ENCODE data around the gene KRTAP4-6.
"Not testable (repeated sequence)": the region's sequence is repeated elsewhere in the genome, so short reads cannot be mapped to it uniquely, and the experiment has no call there.

The KRTAP4-6 gene

DNA sequence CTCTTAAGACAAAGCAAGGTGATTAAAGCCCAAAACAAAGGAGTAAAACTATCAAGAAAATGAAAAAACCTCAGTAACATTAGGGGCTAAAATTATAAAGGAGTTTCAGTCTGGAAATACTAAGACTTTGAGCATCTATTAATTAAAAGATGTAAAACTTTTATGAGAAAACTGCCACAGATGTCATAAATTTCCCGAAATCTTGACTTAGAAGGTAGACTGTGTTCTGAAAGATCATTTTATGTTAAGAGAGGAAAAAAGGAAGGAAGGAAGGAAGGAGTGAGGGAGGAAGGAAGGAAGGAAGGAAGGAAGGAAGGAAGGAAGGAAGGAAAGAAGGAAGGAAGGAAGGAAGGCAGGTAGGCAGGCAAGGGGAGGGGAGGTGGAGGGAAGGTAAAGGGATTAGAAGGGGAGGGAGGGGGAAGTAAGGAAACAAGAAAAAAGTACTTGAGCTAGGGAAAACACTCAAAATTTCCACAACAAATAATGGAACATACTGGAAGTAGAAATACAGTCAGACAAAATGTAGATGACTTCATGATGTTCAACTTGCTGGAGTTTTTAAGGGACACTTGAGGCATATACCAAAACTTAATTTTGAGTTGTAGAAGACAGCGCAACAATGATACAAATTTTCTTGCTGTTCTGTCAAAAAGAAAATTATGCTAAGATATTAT is 7.3 kb upstream of the KRTAP4-6 start:
- no peak for DNase-seq (ENCODE audit: low read depth in 3 of 3)

DNA sequence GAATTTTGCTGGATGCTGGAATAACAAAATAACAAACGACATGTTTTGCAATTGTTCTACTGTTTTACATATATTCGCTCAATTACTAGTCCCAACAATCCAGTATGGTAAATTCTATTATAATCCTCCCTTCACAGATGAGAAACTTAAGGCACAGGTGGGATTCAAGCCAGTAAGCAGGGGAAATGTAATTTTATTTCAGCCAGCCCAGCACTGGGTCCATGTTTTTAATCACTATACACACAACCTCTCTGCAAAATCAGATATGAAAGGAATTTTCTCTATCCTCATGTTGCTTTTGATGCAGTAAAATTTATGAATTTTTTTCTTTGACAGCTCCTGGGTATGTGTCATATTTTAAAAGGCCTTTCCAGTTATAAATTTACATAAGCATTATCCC is 4.9 kb upstream of the KRTAP4-6 start:
- no peak for DNase-seq (ENCODE audit: low read depth in 3 of 3)

DNA sequence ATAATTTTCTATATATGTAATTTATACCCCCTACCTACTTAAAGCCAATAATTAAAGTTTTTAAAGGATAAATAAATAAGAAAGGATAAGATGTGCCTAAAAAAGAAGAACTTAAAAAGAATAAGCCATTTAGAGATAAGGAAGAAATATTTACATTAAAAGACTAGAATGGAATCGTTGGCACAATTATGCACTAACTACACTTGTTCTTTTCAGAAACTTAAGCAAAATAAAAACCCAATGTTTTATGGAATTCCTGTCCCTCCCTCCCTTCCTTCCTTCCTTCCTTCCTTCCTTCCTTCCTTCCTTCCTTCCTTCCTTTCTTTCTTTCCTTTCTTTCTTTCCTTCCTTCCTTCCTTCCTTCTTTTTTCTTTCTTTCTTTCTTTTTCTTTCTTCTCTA is 4.5 kb upstream of the KRTAP4-6 start:
- DNase-seq (ENCODE audit: low read depth in 3 of 3) = no peak

DNA sequence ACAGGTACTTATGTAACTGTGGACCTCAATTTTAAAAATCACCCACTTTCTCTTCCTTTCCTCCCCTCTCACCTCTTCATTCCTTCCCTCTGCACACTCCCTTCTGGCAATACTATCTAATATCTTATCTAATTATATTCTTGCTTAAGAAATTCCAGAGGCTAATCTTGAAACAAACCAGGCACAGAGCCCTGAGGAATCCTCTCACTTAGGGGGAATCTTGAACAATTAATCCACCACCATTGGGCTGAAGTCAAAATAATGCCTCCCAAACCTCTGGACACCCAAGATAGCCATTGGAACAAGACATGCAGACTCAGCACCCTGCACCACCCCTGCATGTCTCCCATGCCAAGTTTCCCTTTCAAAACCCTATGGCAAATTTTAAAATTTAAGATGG is 1.0 kb upstream of the KRTAP4-6 start:
- no peak for DNase-seq (ENCODE audit: low read depth in 3 of 3)

DNA sequence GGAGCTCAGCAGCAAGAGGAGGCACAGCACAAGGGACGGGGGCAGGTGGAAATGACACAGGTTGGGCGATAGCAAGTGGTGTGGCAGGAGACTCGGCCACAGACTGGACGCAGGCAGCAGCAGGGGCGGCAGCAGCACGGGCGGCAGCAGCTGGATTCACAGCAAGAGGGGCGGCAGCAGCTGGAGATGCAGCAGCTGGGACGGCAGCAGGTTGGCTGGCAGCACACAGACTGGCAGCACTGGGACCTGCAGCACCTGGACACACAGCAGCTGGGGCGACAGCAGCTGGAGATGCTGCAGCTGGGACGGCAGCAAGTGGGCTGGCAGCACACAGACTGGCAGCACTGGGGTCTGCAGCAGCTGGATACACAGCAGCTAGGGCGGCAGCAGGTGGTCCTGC is 479 bp downstream of the KRTAP4-6 start:
- DNase-seq (ENCODE audit: low read depth in 3 of 3) = not testable (repeated sequence)

DNA sequence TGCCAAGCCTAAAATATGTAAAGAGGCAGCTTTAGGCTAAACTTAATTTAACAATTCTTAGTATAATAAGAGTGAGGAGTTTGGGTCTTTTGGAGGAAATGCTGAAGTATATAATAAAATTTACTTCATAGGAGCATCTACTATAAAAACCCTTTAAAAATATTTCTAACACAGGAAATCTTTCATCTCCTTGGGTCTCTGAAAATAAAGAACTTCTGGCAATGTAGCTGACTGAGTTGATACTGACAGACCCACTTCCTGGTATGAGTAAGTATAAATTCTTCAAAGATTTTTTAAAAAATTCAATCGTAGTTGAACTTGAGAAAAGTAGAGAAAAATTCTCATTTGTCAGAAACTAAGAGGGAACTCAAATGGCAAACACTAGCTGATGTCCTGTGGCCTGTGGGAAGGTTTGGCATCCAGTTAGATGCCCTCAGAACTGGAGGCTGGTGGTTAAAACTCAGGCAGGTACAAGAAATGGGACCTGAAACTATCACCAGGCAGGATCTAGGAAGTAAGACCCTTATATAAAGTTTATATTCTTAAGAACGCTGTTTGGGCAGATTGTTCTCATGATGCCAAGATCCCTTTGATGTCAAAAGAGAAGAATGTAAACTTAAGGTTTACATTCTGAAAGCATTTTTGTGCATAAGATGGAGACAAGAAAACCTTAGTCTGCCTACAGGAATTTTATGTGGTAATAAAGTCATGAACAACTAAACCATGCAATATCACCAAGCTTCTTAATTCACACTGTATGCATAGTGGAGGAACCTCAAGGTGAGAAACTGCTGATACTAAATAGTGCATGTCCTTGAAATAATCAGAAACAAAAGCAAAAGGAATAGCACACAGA is 6.2 kb downstream of the KRTAP4-6 start:
- no peak for DNase-seq (ENCODE audit: low read depth in 3 of 3)

DNA sequence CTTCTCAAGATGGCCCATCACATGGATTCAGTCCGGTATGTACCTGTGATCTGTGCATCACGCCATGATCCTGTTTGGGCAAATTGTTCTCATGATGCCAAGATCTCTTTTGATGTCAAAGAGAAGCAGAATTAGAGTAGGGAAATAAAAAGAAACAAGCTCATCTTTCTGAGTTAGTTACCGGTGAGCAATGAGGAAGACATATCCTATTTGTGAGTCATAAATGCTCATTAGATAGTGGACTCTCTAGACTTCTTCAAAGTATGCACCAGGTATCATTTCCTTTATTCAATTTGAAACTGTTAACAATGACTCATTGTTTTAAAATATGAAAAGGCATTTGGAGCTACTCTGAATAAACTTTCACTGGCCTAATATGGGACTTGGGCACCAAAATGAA is 8.4 kb downstream of the KRTAP4-6 start:
- DNase-seq (ENCODE audit: low read depth in 3 of 3) = no peak

DNA sequence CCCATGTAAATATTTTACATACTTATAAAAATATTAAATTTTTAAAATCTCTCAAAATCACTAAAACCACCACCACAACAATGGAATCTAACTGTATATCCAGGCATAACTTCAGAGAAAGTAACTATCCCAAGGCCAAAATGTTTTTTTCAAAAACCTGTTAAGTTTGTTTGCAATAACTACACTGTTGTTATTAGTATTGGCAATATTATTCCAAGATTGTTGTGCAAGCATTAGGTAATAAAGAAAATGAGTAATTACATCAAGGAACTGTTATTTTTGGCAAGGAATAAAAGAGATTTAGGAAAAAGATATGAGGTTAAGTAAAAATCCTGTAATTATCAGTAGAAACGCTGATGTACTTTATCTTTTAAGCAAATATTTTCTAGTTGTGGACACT is 13.0 kb downstream of the KRTAP4-6 start:
- DNase-seq (ENCODE audit: low read depth in 3 of 3) = no peak

DNA sequence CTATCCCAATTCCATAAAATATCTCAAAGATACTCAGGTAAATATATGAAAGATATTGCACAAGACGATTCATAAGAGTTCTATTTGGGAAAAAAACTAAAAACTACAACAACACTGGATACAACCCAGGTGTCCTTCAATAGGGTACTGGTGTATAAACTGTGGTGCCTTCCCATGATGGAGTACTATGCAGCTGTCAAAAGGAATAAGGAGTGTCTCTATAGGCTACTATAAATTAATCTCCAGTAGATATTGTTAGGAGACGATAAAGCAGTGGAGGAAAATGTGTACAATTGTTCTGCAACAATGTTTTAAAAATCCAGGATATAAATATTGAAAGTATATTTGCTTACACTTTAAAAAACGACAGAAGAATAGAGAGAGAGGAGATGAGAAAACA is 13.9 kb downstream of the KRTAP4-6 start:
- no peak for DNase-seq (ENCODE audit: low read depth in 3 of 3)

DNA sequence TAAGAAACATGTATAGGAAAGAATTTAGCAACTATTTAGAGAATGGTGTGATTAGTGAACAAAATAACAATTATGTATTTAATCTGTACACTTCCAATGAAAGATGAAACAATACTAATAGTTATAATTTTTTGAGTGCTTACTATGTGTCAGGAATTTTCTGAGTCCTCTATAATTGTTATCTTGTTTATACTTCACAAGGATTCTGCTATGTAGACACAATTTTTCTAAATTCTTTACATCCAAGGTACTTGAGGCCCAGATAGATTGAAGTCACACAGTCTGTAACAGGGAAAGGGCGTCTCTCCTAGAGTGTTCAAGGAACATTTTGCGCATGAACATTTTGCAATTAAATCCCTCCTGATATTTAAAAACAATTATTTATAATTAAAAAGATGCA is 15.3 kb downstream of the KRTAP4-6 start:
- no peak for DNase-seq (ENCODE audit: low read depth in 3 of 3)

DNA sequence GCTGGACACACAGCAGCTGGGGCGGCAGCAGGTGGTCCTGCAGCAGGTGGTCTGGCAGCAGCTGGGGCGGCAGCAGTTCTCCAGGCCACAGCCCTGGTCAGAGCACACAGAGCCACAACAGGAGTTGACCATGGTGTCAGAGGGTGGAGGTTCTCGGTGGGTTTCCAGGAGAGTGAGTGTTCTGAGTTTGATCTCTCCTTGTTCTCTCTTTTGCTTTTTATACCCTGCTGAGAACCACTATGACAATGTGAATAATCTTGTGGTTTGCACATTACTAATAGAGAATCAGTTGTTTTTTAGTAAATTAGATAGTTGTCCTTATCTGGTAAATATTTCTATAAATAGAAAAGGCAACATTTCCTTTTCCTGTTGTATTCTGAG is 16.4 kb downstream of the KRTAP4-6 start, which contains the start of gene KRTAP4-12:
Gene KRTAP4-12, minus strand, starts transcription at position 192 of the 381 bp plus-strand sequence. Its CDS starts 60 bp downstream, at position 132.
- DNase-seq (ENCODE audit: low read depth in 3 of 3) = not testable (repeated sequence)

DNA sequence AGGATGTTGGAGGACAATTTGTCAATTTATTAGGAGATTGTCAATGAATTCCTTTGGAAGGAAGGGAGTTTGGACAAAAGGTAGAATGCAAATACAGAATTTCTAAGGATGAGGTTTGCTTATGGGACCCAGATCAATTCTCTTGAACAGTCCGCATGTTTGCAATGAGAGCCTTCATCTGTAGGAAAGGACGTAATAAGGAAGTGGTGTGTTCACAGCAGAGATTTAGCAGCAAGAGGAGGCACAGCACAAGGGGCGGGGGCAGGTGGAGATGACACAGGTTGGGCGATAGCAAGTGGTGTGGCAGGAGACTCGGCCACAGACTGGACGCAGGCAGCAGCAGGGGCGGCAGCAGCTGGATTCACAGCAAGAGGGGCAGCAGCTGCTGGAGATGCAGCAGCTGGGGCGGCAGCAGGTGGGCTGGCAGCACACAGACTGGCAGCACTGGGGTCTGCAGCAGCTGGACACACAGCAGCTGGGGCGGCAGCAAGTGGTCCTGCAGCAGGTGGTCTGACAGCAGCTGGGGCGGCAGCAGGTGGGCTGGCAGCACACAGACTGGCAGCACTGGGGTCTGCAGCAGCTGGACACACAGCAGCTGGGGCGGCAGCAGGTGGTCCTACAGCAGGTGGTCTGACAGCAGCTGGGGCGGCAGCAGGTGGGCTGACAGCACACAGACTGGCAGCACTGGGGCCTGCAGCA is 16.9 kb downstream of the KRTAP4-6 start:
- DNase-seq (ENCODE audit: low read depth in 3 of 3) = not testable (repeated sequence)

DNA sequence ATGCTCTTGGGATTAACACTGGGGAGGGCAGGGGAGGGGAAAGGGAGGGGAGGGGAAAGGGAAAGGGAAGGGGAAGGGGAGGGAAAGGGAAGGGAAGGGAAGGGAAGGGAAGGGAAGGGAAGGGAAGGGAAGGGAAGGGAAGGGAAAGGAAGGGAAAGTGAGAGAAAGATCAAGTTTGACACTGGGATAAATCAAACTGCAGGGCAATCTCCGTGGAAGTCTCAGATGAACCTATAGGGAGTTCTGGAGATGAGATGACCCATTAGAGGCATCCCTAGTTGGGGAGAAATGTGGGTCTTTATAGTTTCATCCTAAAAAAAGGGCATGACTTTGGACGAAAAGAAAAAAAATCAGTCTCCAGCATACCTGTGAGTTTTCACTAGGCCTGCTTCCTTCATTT is 18.6 kb downstream of the KRTAP4-6 start:
- DNase-seq (ENCODE audit: low read depth in 3 of 3) = no peak

DNA sequence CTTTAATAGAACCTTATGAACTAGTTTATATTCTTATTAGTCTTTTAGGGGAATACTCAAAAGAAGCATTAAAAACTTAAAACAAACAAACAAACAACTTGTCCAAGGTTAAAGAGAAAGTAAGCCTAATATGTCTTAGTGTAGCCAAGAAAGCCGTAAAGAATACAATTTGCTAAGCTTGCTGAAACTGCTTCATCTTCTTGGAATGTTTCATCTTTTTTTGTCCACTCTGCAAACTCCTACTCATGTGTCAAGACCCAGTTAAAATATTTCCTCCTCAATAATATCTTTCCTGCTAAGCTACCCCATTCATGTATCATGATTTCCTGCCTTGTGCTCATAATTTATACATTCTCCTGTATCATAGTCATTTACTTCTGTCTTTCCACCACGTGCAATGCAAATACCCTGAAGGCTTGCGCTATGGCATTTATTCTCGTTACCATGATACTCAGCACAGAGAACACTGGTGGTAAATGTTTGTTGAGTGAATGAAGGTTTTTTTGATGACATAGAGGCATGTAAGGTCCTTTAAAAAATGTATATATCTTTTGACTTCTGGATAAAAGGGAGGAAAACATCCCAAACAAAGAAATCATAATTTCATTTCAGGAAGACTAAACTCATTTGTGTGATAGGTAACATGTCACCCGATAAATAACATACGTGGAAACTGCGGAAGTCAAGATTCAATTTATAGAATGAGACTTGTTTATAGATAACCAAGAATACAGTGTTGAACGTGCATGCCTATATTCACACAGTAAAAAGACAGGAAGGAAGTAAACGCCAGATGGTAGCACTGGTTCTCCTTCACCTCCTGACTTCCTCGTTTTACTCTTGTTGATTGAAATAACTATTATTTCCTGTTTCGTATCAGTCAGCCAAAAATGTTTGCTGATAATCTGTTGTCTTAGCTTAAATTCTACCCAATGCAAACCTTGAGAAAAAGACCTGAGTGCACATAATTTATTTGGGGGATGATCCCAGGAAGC is 20.4 kb downstream of the KRTAP4-6 start:
- not testable (repeated sequence) for DNase-seq (ENCODE audit: low read depth in 3 of 3)

DNA sequence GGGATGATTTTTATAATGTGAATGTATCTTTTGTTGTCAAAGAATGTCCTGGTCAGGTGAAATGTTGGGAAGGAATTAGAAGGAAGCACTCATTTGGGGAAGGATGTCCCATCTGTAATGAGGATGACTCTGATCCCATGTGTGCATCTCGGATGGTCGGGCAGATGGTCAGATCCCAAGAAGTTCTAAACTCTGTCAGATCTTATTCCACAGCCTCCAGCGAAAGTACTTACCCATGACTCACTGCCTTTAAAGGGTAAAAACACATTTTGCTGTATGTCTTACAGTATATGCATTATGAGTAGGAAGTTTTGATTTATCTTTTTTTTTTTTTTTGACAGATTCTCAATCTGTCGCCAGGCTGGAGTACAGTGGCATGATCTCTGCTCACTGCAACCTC is 21.6 kb downstream of the KRTAP4-6 start:
- no peak for DNase-seq (ENCODE audit: low read depth in 3 of 3)

DNA sequence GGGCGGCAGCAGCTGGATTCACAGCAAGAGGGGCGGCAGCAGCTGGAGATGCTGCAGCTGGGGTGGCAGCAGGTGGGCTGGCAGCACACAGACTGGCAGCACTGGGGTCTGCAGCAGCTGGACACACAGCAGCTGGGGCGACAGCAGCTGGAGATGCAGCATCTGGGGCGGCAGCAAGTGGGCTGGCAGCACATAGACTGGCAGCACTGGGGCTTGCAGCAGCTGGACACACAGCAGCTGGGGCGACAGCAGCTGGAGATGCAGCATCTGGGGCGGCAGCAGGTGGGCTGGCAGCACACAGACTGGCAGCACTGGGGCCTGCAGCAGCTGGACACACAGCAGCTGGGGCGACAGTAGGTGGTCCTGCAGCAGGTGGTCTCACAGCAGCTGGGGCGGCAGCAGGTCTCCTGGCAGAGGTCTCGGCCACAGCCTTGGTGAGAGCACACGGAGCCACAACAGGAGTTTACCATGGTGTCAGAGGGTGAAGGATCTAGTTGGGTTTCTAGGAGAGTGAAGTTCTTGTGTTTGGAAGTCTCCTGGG is 22.4 kb downstream of the KRTAP4-6 start, which contains the start of gene KRTAP4-11:
Gene KRTAP4-11, minus strand, starts transcription at position 528 of the 541 bp plus-strand sequence. Its CDS starts 58 bp downstream, at position 470.
- DNase-seq (ENCODE audit: low read depth in 3 of 3) = not testable (repeated sequence)

DNA sequence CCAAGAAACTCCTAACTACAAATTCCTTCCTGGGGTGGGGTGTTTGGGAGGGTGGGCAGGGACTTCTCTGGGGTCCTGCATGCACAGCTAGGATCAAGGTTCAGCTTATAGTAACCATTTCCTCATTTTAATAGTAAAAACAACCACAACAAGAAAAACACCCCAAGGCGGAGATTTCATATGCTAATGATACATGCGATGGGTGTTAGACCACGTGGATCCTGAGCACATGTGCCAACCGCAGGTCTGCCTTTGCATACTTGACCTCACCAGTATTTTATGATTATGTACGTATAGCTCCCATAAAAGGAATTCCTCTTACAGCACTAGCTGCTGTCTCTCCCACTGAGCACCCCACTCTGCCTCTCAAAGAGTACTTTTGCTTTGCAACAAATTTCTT is 24.0 kb downstream of the KRTAP4-6 start:
- no peak for DNase-seq (ENCODE audit: low read depth in 3 of 3)

DNA sequence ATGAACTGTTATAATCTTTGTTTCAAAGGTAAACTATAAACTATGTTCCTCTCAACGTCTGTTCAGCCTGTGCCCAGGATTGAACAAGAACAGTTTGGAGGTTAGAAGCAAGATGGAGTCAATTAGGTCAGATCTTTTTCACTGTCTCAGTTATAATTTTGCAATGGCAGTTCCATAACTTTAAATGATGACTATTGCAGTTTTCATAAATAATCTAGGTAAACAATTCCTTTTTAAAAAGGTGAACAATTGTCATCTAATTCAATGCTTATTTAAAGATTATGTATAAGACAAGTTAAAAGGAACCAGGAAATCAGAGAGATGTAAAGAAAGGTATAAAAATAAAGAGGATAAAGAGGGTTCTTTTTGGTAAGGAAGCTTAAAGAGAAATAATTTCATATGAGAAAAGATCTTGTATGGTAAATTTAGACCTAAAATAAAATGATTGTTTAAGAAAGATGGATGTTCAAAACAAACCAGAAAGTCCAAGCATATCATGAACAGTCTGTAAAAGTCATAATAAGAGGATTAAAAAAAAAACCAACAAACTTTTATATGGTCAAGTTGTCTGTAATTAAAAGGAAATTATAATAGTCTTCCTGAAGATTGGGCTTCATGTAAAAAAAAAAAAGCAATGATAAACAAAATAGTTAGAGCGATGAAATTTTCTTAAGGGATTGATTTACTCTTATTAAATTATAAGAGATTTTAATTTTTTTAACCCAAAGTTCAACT is 29.0 kb downstream of the KRTAP4-6 start:
- no peak for DNase-seq (ENCODE audit: low read depth in 3 of 3)

DNA sequence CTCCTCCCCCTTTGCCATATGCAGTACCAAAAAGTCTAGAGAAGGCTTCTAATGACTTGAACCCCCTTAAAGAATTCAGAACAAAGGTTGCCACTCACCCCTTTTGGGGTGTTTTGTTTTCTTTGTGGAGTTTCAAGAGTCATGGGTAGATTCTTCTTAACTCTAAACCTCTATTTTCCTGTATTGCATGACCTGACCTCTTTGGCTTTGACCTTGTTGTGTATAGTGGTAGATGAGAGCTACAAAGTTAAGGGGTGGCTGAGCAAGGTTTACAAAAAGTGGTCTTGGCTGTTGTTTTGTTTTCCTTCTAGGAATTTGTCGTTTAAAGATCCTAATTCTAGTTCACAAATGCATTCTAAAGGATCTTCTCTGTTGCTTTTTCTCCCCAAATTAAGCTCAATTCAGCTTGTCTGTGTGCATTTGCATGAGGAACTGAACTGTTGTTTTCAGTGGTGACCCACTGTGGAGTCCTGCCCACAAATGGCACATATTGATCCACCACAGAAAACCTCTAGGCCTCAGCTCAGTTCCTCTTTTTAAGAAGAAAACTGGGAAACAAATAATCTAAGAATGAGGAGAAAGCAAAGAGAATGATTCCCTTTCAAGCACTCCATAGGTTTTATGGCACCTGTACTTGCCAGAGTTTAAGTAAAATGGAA is 31.5 kb downstream of the KRTAP4-6 start:
- not testable (repeated sequence) for DNase-seq (ENCODE audit: low read depth in 3 of 3)
